Activated CD8-positive, alpha-beta memory T cell treated with anti-CD3 and anti-CD28 coated beads, Interleukin-2, amount 10 ng/mL, durations not matched to agents 7 days and 5 days (primary cell): Measurements from ENCODE around the gene SHISAL2A. TPM values are rescaled to one million over a fixed set of nuclear protein-coding genes. Genes with fewer than 3 reads are reported as not detected.

ENCODE experiments used
- ATAC-seq: fragments of 150-1000 bp; cut with Tn5 transposase; one replicate; pipeline ENCODE4 v1.10.0; 2021; ENCODE audit warnings: moderate library complexity
- CTCF ChIA-PET: fragments of 350-600 bp; sonication (Branson Sonifier 250); formaldehyde crosslinking; loops from one replicate; lab custom pipeline; 2021; ENCODE audit warnings: antibody characterized with exemption; lab: Charles Lee
- DNase-seq: peaks from one replicate; pipeline ENCODE4 v3.0.0-alpha.2; 2020
- H3K27ac Mint-ChIP-seq: one replicate; pipeline ENCODE4 v1.8.0; 2021; ENCODE audit warnings: mild to moderate bottlenecking, mixed read lengths
- H3K27me3 Mint-ChIP-seq: one replicate; pipeline ENCODE4 v1.8.0; 2021; ENCODE audit warnings: mixed read lengths
- H3K36me3 Mint-ChIP-seq: one replicate; pipeline ENCODE4 v1.8.0; 2021; ENCODE audit warnings: mild to moderate bottlenecking, mixed read lengths
- H3K4me1 Mint-ChIP-seq: one replicate; pipeline ENCODE4 v1.8.0; 2021; ENCODE audit warnings: mixed read lengths
- H3K4me3 Mint-ChIP-seq: one replicate; pipeline ENCODE4 v1.8.0; 2021; ENCODE audit warnings: mild to moderate bottlenecking, moderate library complexity, mixed read lengths
- H3K9me3 Mint-ChIP-seq: one replicate; pipeline ENCODE4 v1.8.0; 2022; ENCODE audit warnings: low read depth, mixed read lengths
- total RNA-seq, 2 experiments: library from RNA; stranded (reverse); gene quantifications; one replicate each; pipeline ENCODE4 v1.2.3, GENCODE V29; 2021

Gene SHISAL2A
- 10 to 100 TPM in 1 of 2 experiments, 1 to 10 TPM in 1; 5.7 to 11.0 TPM for total RNA-seq

GRCh38 chr1:52632732-52633290 is at the start of gene SHISAL2A:
Gene SHISAL2A (plus strand): TSS chr1:52633168. CDS start chr1:52633494, 326 bp downstream.
- H3K27me3 Mint-ChIP-seq: peaks cover 3% of the 10 kb centered on the region
- peak within 1 kb of the TSS; percentile 85 for H3K27ac Mint-ChIP-seq
- CTCF ChIA-PET: interaction anchor here (1.0 to 1.6 kb wide), 3 partner anchors 11 to 264 kb away, joined by 3 to 4 read pairs (median 3); no protein-coding TSS in a partner anchor
- peaks cover 2% of the 10 kb centered on the region for H3K36me3 Mint-ChIP-seq
- peaks cover 52% of the 10 kb centered on the region for H3K4me1 Mint-ChIP-seq
- DNase-seq (peak; percentile 74), ATAC-seq (peak; percentile 41)
- H3K4me3 Mint-ChIP-seq: peak within 1 kb of the TSS; percentile 76
- H3K9me3 Mint-ChIP-seq: no peaks in the 10 kb centered on the region

GRCh38 chr1:52585474-52585873 is 47.5 kb upstream of the SHISAL2A start:
- DNase-seq: no peak
- H3K9me3 Mint-ChIP-seq: no peaks in the 10 kb centered on the region
- H3K4me1 Mint-ChIP-seq: no peaks in the 10 kb centered on the region
- H3K27me3 Mint-ChIP-seq: no peaks in the 10 kb centered on the region
- H3K4me3 Mint-ChIP-seq: no peak overlapping the region
- no peak overlapping the region for H3K27ac Mint-ChIP-seq
- CTCF ChIA-PET: no interaction called here
- H3K36me3 Mint-ChIP-seq: no peaks in the 10 kb centered on the region
- ATAC-seq: no peak

- no peak overlapping the region for H3K27ac Mint-ChIP-seq
- no peaks in the 10 kb centered on the region for H3K9me3 Mint-ChIP-seq
- no peaks in the 10 kb centered on the region for H3K36me3 Mint-ChIP-seq
- H3K4me3 Mint-ChIP-seq: no peak overlapping the region
- CTCF ChIA-PET: no interaction called here
- DNase-seq (no peak), ATAC-seq (no peak)
- H3K27me3 Mint-ChIP-seq: no peaks in the 10 kb centered on the region
- H3K4me1 Mint-ChIP-seq: no peaks in the 10 kb centered on the region
These were observed 44.9 kb upstream of the SHISAL2A start for GRCh38 chr1:52588027-52588426.

- Mint-ChIP-seq H3K9me3 (no peaks in the 10 kb centered on the region), H3K27ac (no peak overlapping the region), H3K36me3 (no peaks in the 10 kb centered on the region), H3K4me3 (no peak overlapping the region), H3K4me1 (no peaks in the 10 kb centered on the region), H3K27me3 (no peaks in the 10 kb centered on the region)
- CTCF ChIA-PET: no interaction called here
- ATAC-seq (no peak), DNase-seq (no peak)
These were observed 44.4 kb upstream of the SHISAL2A start for GRCh38 chr1:52588535-52588934.

GRCh38 chr1:52590266-52590665 is 42.7 kb upstream of the SHISAL2A start:
- no peaks in the 10 kb centered on the region for H3K4me1 Mint-ChIP-seq
- H3K9me3 Mint-ChIP-seq: no peaks in the 10 kb centered on the region
- H3K27ac Mint-ChIP-seq: no peak overlapping the region
- no peaks in the 10 kb centered on the region for H3K27me3 Mint-ChIP-seq
- no peak for DNase-seq
- no peaks in the 10 kb centered on the region for H3K36me3 Mint-ChIP-seq
- CTCF ChIA-PET: no interaction called here
- H3K4me3 Mint-ChIP-seq: no peak overlapping the region
- ATAC-seq: no peak

- Mint-ChIP-seq H3K36me3 (no peaks in the 10 kb centered on the region), H3K27me3 (no peaks in the 10 kb centered on the region), H3K4me3 (no peak overlapping the region), H3K9me3 (no peaks in the 10 kb centered on the region), H3K4me1 (no peaks in the 10 kb centered on the region), H3K27ac (no peak overlapping the region)
- CTCF ChIA-PET: no interaction called here
- DNase-seq: no peak
- no peak for ATAC-seq
These were observed 40.2 kb upstream of the SHISAL2A start for GRCh38 chr1:52592637-52593323.

- Mint-ChIP-seq H3K27me3 (no peaks in the 10 kb centered on the region), H3K36me3 (no peaks in the 10 kb centered on the region)
- CTCF ChIA-PET: interaction anchor here (1.1 kb wide), 1 partner anchor 11 kb away, joined by 4 read pairs; no protein-coding TSS in a partner anchor
These were observed 39.5 kb upstream of the SHISAL2A start for GRCh38 chr1:52593495-52593894.

GRCh38 chr1:52595061-52595460 is 37.9 kb upstream of the SHISAL2A start:
- ATAC-seq (no peak), DNase-seq (no peak)
- no peaks in the 10 kb centered on the region for H3K9me3 Mint-ChIP-seq
- H3K27ac Mint-ChIP-seq: no peak overlapping the region
- H3K36me3 Mint-ChIP-seq: peaks cover 1% of the 10 kb centered on the region
- CTCF ChIA-PET: no interaction called here
- H3K27me3 Mint-ChIP-seq: no peaks in the 10 kb centered on the region
- no peaks in the 10 kb centered on the region for H3K4me1 Mint-ChIP-seq
- no peak overlapping the region for H3K4me3 Mint-ChIP-seq

More at GRCh38 chr1:52593495-52593894, 39.5 kb upstream of the SHISAL2A start:
- no peak overlapping the region for H3K27ac Mint-ChIP-seq
- ATAC-seq: no peak
- no peaks in the 10 kb centered on the region for H3K9me3 Mint-ChIP-seq
- DNase-seq: no peak
- H3K4me1 Mint-ChIP-seq: no peaks in the 10 kb centered on the region
- H3K4me3 Mint-ChIP-seq: no peak overlapping the region

- no peaks in the 10 kb centered on the region for H3K27me3 Mint-ChIP-seq
- peaks cover 12% of the 10 kb centered on the region for H3K4me1 Mint-ChIP-seq
- no peak for ATAC-seq
- H3K36me3 Mint-ChIP-seq: peaks cover 1% of the 10 kb centered on the region
- no peak for DNase-seq
- H3K9me3 Mint-ChIP-seq: no peaks in the 10 kb centered on the region
- no peak overlapping the region for H3K4me3 Mint-ChIP-seq
- CTCF ChIA-PET: no interaction called here
- H3K27ac Mint-ChIP-seq: no peak overlapping the region
These were observed 35.1 kb upstream of the SHISAL2A start for GRCh38 chr1:52597912-52598311.

GRCh38 chr1:52598729-52599128 is 34.2 kb upstream of the SHISAL2A start:
- no peak for DNase-seq
- Mint-ChIP-seq H3K4me1 (peaks cover 20% of the 10 kb centered on the region), H3K27me3 (no peaks in the 10 kb centered on the region), H3K9me3 (no peaks in the 10 kb centered on the region), H3K36me3 (peaks cover 1% of the 10 kb centered on the region), H3K27ac (no peak overlapping the region), H3K4me3 (no peak overlapping the region)
- CTCF ChIA-PET: no interaction called here
- no peak for ATAC-seq

- CTCF ChIA-PET: interaction anchor here (0.6 kb wide), 1 partner anchor 26 kb away, joined by 3 read pairs; no protein-coding TSS in a partner anchor
- Mint-ChIP-seq H3K4me3 (no peak overlapping the region), H3K27me3 (no peaks in the 10 kb centered on the region), H3K4me1 (peaks cover 25% of the 10 kb centered on the region), H3K9me3 (no peaks in the 10 kb centered on the region), H3K36me3 (peaks cover 2% of the 10 kb centered on the region), H3K27ac (no peak overlapping the region)
- no peak for ATAC-seq
- no peak for DNase-seq
These were observed 33.7 kb upstream of the SHISAL2A start for GRCh38 chr1:52599236-52599635.

- H3K9me3 Mint-ChIP-seq: no peaks in the 10 kb centered on the region
- H3K4me3 Mint-ChIP-seq: no peak overlapping the region
These were observed 32.3 kb upstream of the SHISAL2A start for GRCh38 chr1:52600533-52601179.

GRCh38 chr1:52601519-52601918 is 31.4 kb upstream of the SHISAL2A start:
- no peaks in the 10 kb centered on the region for H3K27me3 Mint-ChIP-seq
- DNase-seq (no peak), ATAC-seq (no peak)
- H3K9me3 Mint-ChIP-seq: no peaks in the 10 kb centered on the region
- H3K4me3 Mint-ChIP-seq: peak overlapping the region; percentile 67
- CTCF ChIA-PET: interaction anchor here (0.9 to 1.1 kb wide), 2 partner anchors 48 to 84 kb away, joined by 4 read pairs; no protein-coding TSS in a partner anchor
- peak overlapping the region; percentile 71 for H3K27ac Mint-ChIP-seq
- H3K36me3 Mint-ChIP-seq: peaks cover 3% of the 10 kb centered on the region
- peaks cover 40% of the 10 kb centered on the region for H3K4me1 Mint-ChIP-seq

More at GRCh38 chr1:52600533-52601179, 32.3 kb upstream of the SHISAL2A start:
- no peak overlapping the region for H3K27ac Mint-ChIP-seq
- DNase-seq (no peak), ATAC-seq (no peak)
- peaks cover 3% of the 10 kb centered on the region for H3K36me3 Mint-ChIP-seq
- H3K4me1 Mint-ChIP-seq: peaks cover 34% of the 10 kb centered on the region
- no peaks in the 10 kb centered on the region for H3K27me3 Mint-ChIP-seq
- CTCF ChIA-PET: interaction anchor here (1.1 kb wide), 1 partner anchor 85 kb away, joined by 4 read pairs; no protein-coding TSS in a partner anchor
